ENCODE measurements around the gene C2orf69. TPM values are rescaled to one million over a fixed set of nuclear protein-coding genes. Genes with fewer than 3 reads are reported as not detected.

The C2orf69 gene
- total RNA-seq, 1 donor from 2014 or later, result 7.9 TPM

GRCh38 chr2:199875400-199875799, 35.7 kb upstream of the C2orf69 start:
- peak; percentile 6 for DNase-seq (ENCODE audit: low read depth)
- Mint-ChIP-seq H3K4me3 (ENCODE audit: unreplicated experiment) (no peak overlapping the region), H3K4me1 (ENCODE audit: low read depth, unreplicated experiment) (no peaks in the 10 kb centered on the region), H3K27me3 (ENCODE audit: low read depth, unreplicated experiment) (no peaks in the 10 kb centered on the region), H3K9me3 (ENCODE audit: unreplicated experiment) (peaks cover 10% of the 10 kb centered on the region), H3K27ac (ENCODE audit: unreplicated experiment) (no peak overlapping the region), H3K36me3 (ENCODE audit: low read depth, unreplicated experiment) (no peaks in the 10 kb centered on the region)
- H3K9ac ChIP-seq (ENCODE audit: low read length), result no peak overlapping the region
- H2AFZ ChIP-seq (ENCODE audit: low read depth, low read length), result no peak overlapping the region
- H3K79me2 ChIP-seq (ENCODE audit: insufficient read depth, low read length), result no peaks in the 10 kb centered on the region
- H3K4me1 ChIP-seq (ENCODE audit: insufficient read depth, low read length), result no peaks in the 10 kb centered on the region
- H3K36me3 ChIP-seq (ENCODE audit: insufficient read depth, low read length), result no peaks in the 10 kb centered on the region
- FAIRE-seq, result no peak
- H3K9me3 ChIP-seq (ENCODE audit: insufficient read depth, low read depth, low read length), result no peaks in the 10 kb centered on the region
- TF ChIP-seq CTCF (IDR thresholded peaks at IDR 0.05; ENCODE audit: insufficient read depth, low read depth, low read length) (no peak), EZH2 (IDR thresholded peaks at IDR 0.05; ENCODE audit: insufficient read depth, low read length) (no peak)
- H3K27me3 ChIP-seq (ENCODE audit: insufficient read depth, low read length), result no peaks in the 10 kb centered on the region
- no peaks in the 10 kb centered on the region for H4K20me1 ChIP-seq (ENCODE audit: insufficient read depth, low read length)
- H3K4me3 ChIP-seq (ENCODE audit: insufficient read depth, low read depth, low read length), result no peak overlapping the region
- H3K27ac ChIP-seq (ENCODE audit: low read depth, low read length), result no peak overlapping the region
- no peak overlapping the region for H3K4me2 ChIP-seq (ENCODE audit: low read length)

- DNase-seq (ENCODE audit: low read depth) (no peak), FAIRE-seq (no peak)
- Histone ChIP-seq H2AFZ (ENCODE audit: low read depth, low read length) (no peak overlapping the region), H3K4me3 (ENCODE audit: insufficient read depth, low read depth, low read length) (no peak overlapping the region), H4K20me1 (ENCODE audit: insufficient read depth, low read length) (no peaks in the 10 kb centered on the region), H3K4me1 (ENCODE audit: insufficient read depth, low read length) (no peaks in the 10 kb centered on the region), H3K9ac (ENCODE audit: low read length) (no peak overlapping the region), H3K4me2 (ENCODE audit: low read length) (no peak overlapping the region), H3K9me3 (ENCODE audit: insufficient read depth, low read depth, low read length) (no peaks in the 10 kb centered on the region), H3K79me2 (ENCODE audit: insufficient read depth, low read length) (no peaks in the 10 kb centered on the region), H3K27ac (ENCODE audit: low read depth, low read length) (no peak overlapping the region), H3K36me3 (ENCODE audit: insufficient read depth, low read length) (no peaks in the 10 kb centered on the region), H3K27me3 (ENCODE audit: insufficient read depth, low read length) (no peaks in the 10 kb centered on the region)
- H3K4me1 Mint-ChIP-seq (ENCODE audit: low read depth, unreplicated experiment), result no peaks in the 10 kb centered on the region
- no peak overlapping the region for H3K27ac Mint-ChIP-seq (ENCODE audit: unreplicated experiment)
- H3K4me3 Mint-ChIP-seq (ENCODE audit: unreplicated experiment), result no peak overlapping the region
- H3K9me3 Mint-ChIP-seq (ENCODE audit: unreplicated experiment), result peaks cover 6% of the 10 kb centered on the region
- no peaks in the 10 kb centered on the region for H3K27me3 Mint-ChIP-seq (ENCODE audit: low read depth, unreplicated experiment)
- no peaks in the 10 kb centered on the region for H3K36me3 Mint-ChIP-seq (ENCODE audit: low read depth, unreplicated experiment)
- TF ChIP-seq CTCF (IDR thresholded peaks at IDR 0.05; ENCODE audit: insufficient read depth, low read depth, low read length), result no peak
- TF ChIP-seq EZH2 (IDR thresholded peaks at IDR 0.05; ENCODE audit: insufficient read depth, low read length), result no peak
Measured at GRCh38 chr2:199882667-199883066, 28.4 kb upstream of the C2orf69 start.

GRCh38 chr2:199883474-199884212, 27.4 kb upstream of the C2orf69 start:
- Histone ChIP-seq H3K9ac (ENCODE audit: low read length) (no peak overlapping the region), H2AFZ (ENCODE audit: low read depth, low read length) (no peak overlapping the region), H3K27me3 (ENCODE audit: insufficient read depth, low read length) (no peaks in the 10 kb centered on the region), H4K20me1 (ENCODE audit: insufficient read depth, low read length) (no peaks in the 10 kb centered on the region), H3K27ac (ENCODE audit: low read depth, low read length) (no peak overlapping the region), H3K4me1 (ENCODE audit: insufficient read depth, low read length) (no peaks in the 10 kb centered on the region), H3K4me3 (ENCODE audit: insufficient read depth, low read depth, low read length) (no peak overlapping the region), H3K79me2 (ENCODE audit: insufficient read depth, low read length) (no peaks in the 10 kb centered on the region), H3K4me2 (ENCODE audit: low read length) (no peak overlapping the region), H3K9me3 (ENCODE audit: insufficient read depth, low read depth, low read length) (no peaks in the 10 kb centered on the region), H3K36me3 (ENCODE audit: insufficient read depth, low read length) (no peaks in the 10 kb centered on the region)
- no peaks in the 10 kb centered on the region for H3K36me3 Mint-ChIP-seq (ENCODE audit: low read depth, unreplicated experiment)
- H3K4me3 Mint-ChIP-seq (ENCODE audit: unreplicated experiment), result no peak overlapping the region
- no peak overlapping the region for H3K27ac Mint-ChIP-seq (ENCODE audit: unreplicated experiment)
- FAIRE-seq, result no peak
- H3K9me3 Mint-ChIP-seq (ENCODE audit: unreplicated experiment), result peaks cover 4% of the 10 kb centered on the region
- no peaks in the 10 kb centered on the region for H3K4me1 Mint-ChIP-seq (ENCODE audit: low read depth, unreplicated experiment)
- H3K27me3 Mint-ChIP-seq (ENCODE audit: low read depth, unreplicated experiment), result no peaks in the 10 kb centered on the region
- DNase-seq (ENCODE audit: low read depth), result no peak
- TF ChIP-seq EZH2 (IDR thresholded peaks at IDR 0.05; ENCODE audit: insufficient read depth, low read length) (no peak), CTCF (IDR thresholded peaks at IDR 0.05; ENCODE audit: insufficient read depth, low read depth, low read length) (no peak)

Measured in astrocyte (in vitro differentiated cells and primary cell).